Panc1 (cell line): ENCODE results near the gene TRIB2. TPM values are rescaled to one million over a fixed set of nuclear protein-coding genes. Genes with fewer than 3 reads are reported as not detected.

ENCODE experiments used
- ATAC-seq: fragments of 200-7000 bp; cut with Tn5 transposase; 2 replicates; pipeline ENCODE4 v1.9.1; 2020; ENCODE audit warnings: mild to moderate bottlenecking, moderate library complexity
- BruUV-seq: library from RNA; stranded (reverse); fragments of 400-500 nt; replicated peaks from 2 replicates; lab custom pipeline; 2021; lab: Mats Ljungman, UMichigan
- CTCF ChIA-PET: fragments of 300-600 bp; sonication (Branson Sonifier 250); formaldehyde crosslinking; loops from one replicate; lab custom pipeline; 2022; ENCODE audit warnings: antibody characterized with exemption; lab: Charles Lee
- POLR2A ChIA-PET: fragments of 300-600 bp; sonication (Branson Sonifier 250); formaldehyde crosslinking; loops from one replicate; lab custom pipeline; 2022; ENCODE audit warnings: antibody characterized with exemption; lab: Charles Lee
- DNase-seq: peaks from one replicate; pipeline ENCODE4 v3.0.0-alpha.2; 2010; ENCODE audit warnings: low read depth, low spot score
- H3K27ac ChIP-seq: 2 replicates; pipeline ENCODE4 v1.5.1; 2011; ENCODE audit warnings: mild to moderate bottlenecking, low read length, inconsistent platforms
- H3K27me3 ChIP-seq: fragments of 200-500 bp; sonication (Bioruptor generic); 2 replicates; pipeline ENCODE4 v1.6.0; 2014; ENCODE audit warnings: low read length, inconsistent platforms; ENCODE audit not compliant: control insufficient read depth, insufficient read depth
- H3K36me3 ChIP-seq: fragments of 200-500 bp; sonication (Bioruptor generic); 2 replicates; pipeline ENCODE4 v1.5.1; 2014; ENCODE audit warnings: inconsistent platforms, mild to moderate bottlenecking, low read length, moderate library complexity; ENCODE audit not compliant: control insufficient read depth, insufficient read depth
- H3K4me1 ChIP-seq: 2 replicates; pipeline ENCODE4 v1.5.1; 2011; ENCODE audit warnings: inconsistent platforms, mild to moderate bottlenecking, low read length, moderate library complexity; ENCODE audit not compliant: control insufficient read depth, insufficient read depth
- H3K4me3 ChIP-seq, 2 experiments: 2 replicates each; pipeline ENCODE4 v1.5.1; 2011 to 2012; ENCODE audit warnings: low read depth in 2 of 2, low read length in 2 of 2, mild to moderate bottlenecking in 2 of 2, inconsistent platforms in 1 of 2, moderate library complexity in 1 of 2
- H3K9me3 ChIP-seq: fragments of 200-500 bp; sonication (Bioruptor generic); 2 replicates; pipeline ENCODE4 v1.5.1; 2014; ENCODE audit warnings: low read depth, mild to moderate bottlenecking, inconsistent platforms, low read length, moderate library complexity; ENCODE audit not compliant: control insufficient read depth, insufficient read depth
- CTCF ChIP-seq: fragments of 450-650 bp; IDR thresholded peaks from 2 replicates; pipeline ENCODE4 v1.5.1; 2017; ENCODE audit warnings: mild to moderate bottlenecking
- POLR2AphosphoS5 ChIP-seq: IDR thresholded peaks from 2 replicates; pipeline ENCODE4 v1.6.1; 2012; ENCODE audit warnings: mild to moderate bottlenecking, low read depth, low read length, moderate library complexity
- REST ChIP-seq, 2 experiments: IDR thresholded peaks; 2 replicates each; pipeline ENCODE4 v1.6.1; 2011 to 2012; ENCODE audit warnings: low read depth in 2 of 2, control low read depth in 1 of 2, low read length in 1 of 2, mild to moderate bottlenecking in 1 of 2, moderate library complexity in 1 of 2; ENCODE audit not compliant: insufficient read depth in 1 of 2
- SIN3A ChIP-seq: IDR thresholded peaks from 2 replicates; pipeline ENCODE4 v1.6.1; 2012; ENCODE audit warnings: low read depth, mild to moderate bottlenecking, low read length, moderate library complexity, borderline replicate concordance; ENCODE audit not compliant: insufficient read depth
- TCF7L2 ChIP-seq: IDR thresholded peaks from 2 replicates; pipeline ENCODE4 v1.6.1; 2011; ENCODE audit warnings: mild to moderate bottlenecking, low read depth, low read length, inconsistent platforms
- in situ Hi-C: cut with HindIII; loops from 2 replicates; pipeline ENCODE4 v1.10.0; 2016; ENCODE audit warnings: low sequenced_read_pairs, low pct_unique_long_range_greater_than_20kb
- intact Hi-C: fragments of 100-400 bp; cut with micrococcal nuclease; formaldehyde crosslinking; loops from one replicate; pipeline ENCODE4 v1.10.0; 2022; ENCODE audit not compliant: unreplicated experiment
- total RNA-seq: library from RNA; stranded (reverse); gene quantifications from one replicate; pipeline ENCODE4 v1.2.1, GENCODE V29; 2021; ENCODE audit not compliant: unreplicated experiment

TRIB2 gene
- total RNA-seq, 1 experiment from 2014 or later = 43.2 TPM

GRCh38 chr2:12722447-12723316 lies 5.9 kb downstream of the TRIB2 start:
- TF ChIP-seq SIN3A (no peak), CTCF (no peak), REST (IDR thresholded peaks at IDR 0.05; ENCODE audit: insufficient read depth in 1 of 2, low read depth in 2 of 2, low read length in 1 of 2) (no peak), TCF7L2 (no peak), POLR2AphosphoS5 (no peak)
- peak overlapping the region in 1 of 2 experiments; percentile 92; a peak in 2 of 4 replicates for H3K4me3 ChIP-seq
- in situ Hi-C loops (no loop called here), intact Hi-C loops (no loop called here)
- H3K4me1 ChIP-seq = peaks cover 31% of the 10 kb centered on the region
- CTCF ChIA-PET = no interaction called here
- ATAC-seq (no peak), DNase-seq (no peak)
- POLR2A ChIA-PET = no interaction called here
- H3K36me3 ChIP-seq = peaks cover 2% of the 10 kb centered on the region; the same call in 1 of the 2 replicates
- H3K27me3 ChIP-seq = no peaks in the 10 kb centered on the region
- no peak overlapping the region for H3K27ac ChIP-seq
- no TSS peak for BruUV-seq
- no peaks in the 10 kb centered on the region for H3K9me3 ChIP-seq

- Histone ChIP-seq H3K4me3 (no peak overlapping the region), H3K9me3 (no peaks in the 10 kb centered on the region), H3K27me3 (no peaks in the 10 kb centered on the region), H3K36me3 (peaks cover 2% of the 10 kb centered on the region; the same call in 1 of the 2 replicates), H3K4me1 (peaks cover 31% of the 10 kb centered on the region), H3K27ac (no peak overlapping the region)
- TF ChIP-seq REST (IDR thresholded peaks at IDR 0.05; ENCODE audit: insufficient read depth in 1 of 2, low read depth in 2 of 2, low read length in 1 of 2) (no peak), SIN3A (no peak), CTCF (no peak), POLR2AphosphoS5 (no peak), TCF7L2 (no peak)
- in situ Hi-C loops = no loop called here
- ATAC-seq = no peak
- POLR2A ChIA-PET = no interaction called here
- BruUV-seq = no TSS peak
- intact Hi-C loops = no loop called here
- DNase-seq = no peak
- CTCF ChIA-PET = no interaction called here
Measured at GRCh38 chr2:12723736-12724463, 7.2 kb downstream of the TRIB2 start.
